ENCODE measurements around the gene INO80C.

Gene INO80C

DNA sequence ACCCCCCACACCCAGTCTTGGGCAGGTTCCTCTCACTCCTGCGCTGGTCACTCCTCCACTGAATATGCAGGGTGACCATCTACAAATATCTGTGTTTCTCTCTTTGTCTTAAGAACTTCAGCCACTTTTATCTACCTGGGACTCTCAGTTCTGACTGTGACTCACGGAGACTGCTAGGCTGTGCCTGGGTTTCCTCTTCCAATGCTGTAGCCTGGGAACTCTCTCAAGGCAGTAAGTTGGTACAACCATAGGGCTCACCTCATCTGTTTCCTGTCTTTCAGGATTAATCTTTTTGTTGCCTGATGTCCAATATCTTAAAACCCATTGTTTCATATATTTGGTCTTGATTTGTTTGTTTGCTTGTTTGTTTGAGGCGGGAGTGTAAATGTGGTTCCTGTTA lies 73.4 kb downstream of the INO80C start:
- no peak overlapping the region for H2AFZ ChIP-seq
- H3K79me2 ChIP-seq: no peaks in the 10 kb centered on the region
- no peak overlapping the region for H3K4me3 ChIP-seq (ENCODE audit: low read depth, low read length)
- H3K4me2 ChIP-seq (ENCODE audit: low read length): no peak overlapping the region
- no peak overlapping the region for H3K9ac ChIP-seq
- H3K9me3 ChIP-seq (ENCODE audit: control insufficient read depth, low read length): no peaks in the 10 kb centered on the region
- H3K27me3 ChIP-seq (ENCODE audit: control insufficient read depth, insufficient read depth, low read length): no peaks in the 10 kb centered on the region
- H3K4me1 ChIP-seq: no peaks in the 10 kb centered on the region
- no peaks in the 10 kb centered on the region for H3K36me3 ChIP-seq (ENCODE audit: control insufficient read depth, insufficient read depth, low read length)
- no peak overlapping the region for H3K27ac ChIP-seq
- TF ChIP-seq, protein P1, sequence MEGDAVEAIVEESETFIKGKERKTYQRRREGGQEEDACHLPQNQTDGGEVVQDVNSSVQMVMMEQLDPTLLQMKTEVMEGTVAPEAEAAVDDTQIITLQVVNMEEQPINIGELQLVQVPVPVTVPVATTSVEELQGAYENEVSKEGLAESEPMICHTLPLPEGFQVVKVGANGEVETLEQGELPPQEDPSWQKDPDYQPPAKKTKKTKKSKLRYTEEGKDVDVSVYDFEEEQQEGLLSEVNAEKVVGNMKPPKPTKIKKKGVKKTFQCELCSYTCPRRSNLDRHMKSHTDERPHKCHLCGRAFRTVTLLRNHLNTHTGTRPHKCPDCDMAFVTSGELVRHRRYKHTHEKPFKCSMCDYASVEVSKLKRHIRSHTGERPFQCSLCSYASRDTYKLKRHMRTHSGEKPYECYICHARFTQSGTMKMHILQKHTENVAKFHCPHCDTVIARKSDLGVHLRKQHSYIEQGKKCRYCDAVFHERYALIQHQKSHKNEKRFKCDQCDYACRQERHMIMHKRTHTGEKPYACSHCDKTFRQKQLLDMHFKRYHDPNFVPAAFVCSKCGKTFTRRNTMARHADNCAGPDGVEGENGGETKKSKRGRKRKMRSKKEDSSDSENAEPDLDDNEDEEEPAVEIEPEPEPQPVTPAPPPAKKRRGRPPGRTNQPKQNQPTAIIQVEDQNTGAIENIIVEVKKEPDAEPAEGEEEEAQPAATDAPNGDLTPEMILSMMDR (IDR thresholded peaks at IDR 0.05): no peak

DNA sequence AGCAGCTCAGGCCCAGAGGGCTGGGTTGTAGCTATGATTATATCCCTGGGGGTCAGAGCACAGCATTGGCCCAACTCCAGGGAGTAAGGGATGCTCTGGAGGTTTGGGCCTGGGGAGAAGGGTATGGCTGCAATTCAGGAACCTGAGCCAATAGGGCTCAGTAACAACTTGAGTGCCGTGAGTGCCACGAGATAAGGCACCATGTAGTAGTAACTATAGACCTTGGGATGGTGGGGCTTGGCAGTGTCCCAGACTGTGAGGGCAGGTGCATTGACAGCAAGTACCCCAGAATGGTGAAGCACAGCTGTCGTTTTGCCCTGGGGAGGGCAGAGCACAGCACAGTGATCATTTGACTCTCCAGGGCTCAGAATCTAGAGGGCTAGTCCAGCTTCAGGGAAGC lies 75.5 kb downstream of the INO80C start:
- Histone ChIP-seq H3K9me3 (ENCODE audit: control insufficient read depth, low read length) (peaks cover 5% of the 10 kb centered on the region), H3K27me3 (ENCODE audit: control insufficient read depth, insufficient read depth, low read length) (no peaks in the 10 kb centered on the region), H3K4me3 (ENCODE audit: low read depth, low read length) (no peak overlapping the region), H3K4me2 (ENCODE audit: low read length) (no peak overlapping the region), H3K36me3 (ENCODE audit: control insufficient read depth, insufficient read depth, low read length) (no peaks in the 10 kb centered on the region), H2AFZ (no peak overlapping the region), H3K79me2 (no peaks in the 10 kb centered on the region), H3K27ac (no peak overlapping the region), H3K4me1 (no peaks in the 10 kb centered on the region), H3K9ac (no peak overlapping the region)
- TF ChIP-seq, protein P1 (IDR thresholded peaks at IDR 0.05): no peak

GRCh38 chr18:35418610-35419009 lies 79.2 kb downstream of the INO80C start:
- Histone ChIP-seq H3K4me3 (ENCODE audit: low read depth, low read length) (no peak overlapping the region), H3K79me2 (no peaks in the 10 kb centered on the region), H3K27ac (no peak overlapping the region), H3K4me2 (ENCODE audit: low read length) (no peak overlapping the region), H3K9ac (no peak overlapping the region), H3K4me1 (no peaks in the 10 kb centered on the region), H3K36me3 (ENCODE audit: control insufficient read depth, insufficient read depth, low read length) (no peaks in the 10 kb centered on the region), H2AFZ (no peak overlapping the region), H3K27me3 (ENCODE audit: control insufficient read depth, insufficient read depth, low read length) (no peaks in the 10 kb centered on the region), H3K9me3 (ENCODE audit: control insufficient read depth, low read length) (peaks cover 6% of the 10 kb centered on the region)
- TF ChIP-seq, protein P1 (IDR thresholded peaks at IDR 0.05): no peak

Measured in parathyroid adenoma (tissue), 2 donors.